ENCODE data around the gene ADARB2. TPM values are rescaled to one million over a fixed set of nuclear protein-coding genes. Genes with fewer than 3 reads are reported as not detected.

ADARB2 gene
- total RNA-seq, 2 donors from 2014 or later, result 1.1 to 1.8 TPM

- Mint-ChIP-seq H3K36me3 (ENCODE audit: low read depth) (no peaks in the 10 kb centered on the region), H3K27ac (no peak overlapping the region), H3K4me1 (peaks cover 22% of the 10 kb centered on the region), H3K9me3 (no peaks in the 10 kb centered on the region), H3K27me3 (ENCODE audit: insufficient read depth) (no peaks in the 10 kb centered on the region), H3K4me3 (no peak overlapping the region)
- WGBS, 2 experiments (ENCODE audit: insufficient coverage in 1 of 2, insufficient read length in 1 of 2), result 94 to 96% methylated on average over 8 to 12 of the region's 12 CpGs
- H3K27ac ChIP-seq (ENCODE audit: low read depth, low read length), result no peak overlapping the region
- H3K4me1 ChIP-seq (ENCODE audit: control insufficient read depth, insufficient read depth, low read length), result no peaks in the 10 kb centered on the region
- H3K9me3 ChIP-seq (ENCODE audit: control insufficient read depth, low read length), result no peaks in the 10 kb centered on the region
- H3K4me3 ChIP-seq (ENCODE audit: low read length), result no peak overlapping the region
- TF ChIP-seq, protein P1, sequence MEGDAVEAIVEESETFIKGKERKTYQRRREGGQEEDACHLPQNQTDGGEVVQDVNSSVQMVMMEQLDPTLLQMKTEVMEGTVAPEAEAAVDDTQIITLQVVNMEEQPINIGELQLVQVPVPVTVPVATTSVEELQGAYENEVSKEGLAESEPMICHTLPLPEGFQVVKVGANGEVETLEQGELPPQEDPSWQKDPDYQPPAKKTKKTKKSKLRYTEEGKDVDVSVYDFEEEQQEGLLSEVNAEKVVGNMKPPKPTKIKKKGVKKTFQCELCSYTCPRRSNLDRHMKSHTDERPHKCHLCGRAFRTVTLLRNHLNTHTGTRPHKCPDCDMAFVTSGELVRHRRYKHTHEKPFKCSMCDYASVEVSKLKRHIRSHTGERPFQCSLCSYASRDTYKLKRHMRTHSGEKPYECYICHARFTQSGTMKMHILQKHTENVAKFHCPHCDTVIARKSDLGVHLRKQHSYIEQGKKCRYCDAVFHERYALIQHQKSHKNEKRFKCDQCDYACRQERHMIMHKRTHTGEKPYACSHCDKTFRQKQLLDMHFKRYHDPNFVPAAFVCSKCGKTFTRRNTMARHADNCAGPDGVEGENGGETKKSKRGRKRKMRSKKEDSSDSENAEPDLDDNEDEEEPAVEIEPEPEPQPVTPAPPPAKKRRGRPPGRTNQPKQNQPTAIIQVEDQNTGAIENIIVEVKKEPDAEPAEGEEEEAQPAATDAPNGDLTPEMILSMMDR (conservative IDR thresholded peaks at IDR 0.05), result no peak
- no peak overlapping the region for H3K9ac ChIP-seq (ENCODE audit: extremely low read depth, low read length, poor library complexity, severe bottlenecking)
- DNase-seq, result peak; percentile 75
- no peaks in the 10 kb centered on the region for H3K36me3 ChIP-seq (ENCODE audit: control insufficient read depth, insufficient read depth, low read length)
- H3K27me3 ChIP-seq (ENCODE audit: control insufficient read depth, insufficient read depth, low read length, poor library complexity, severe bottlenecking), result no peaks in the 10 kb centered on the region
Measured at GRCh38 chr10:1359626-1359955, 377.7 kb downstream of the ADARB2 start.

- no peak overlapping the region for H3K27ac Mint-ChIP-seq
Measured at GRCh38 chr10:1358860-1359625, 378.3 kb downstream of the ADARB2 start.

GRCh38 chr10:1358147-1358546 is 379.2 kb downstream of the ADARB2 start:
- Histone ChIP-seq H3K27me3 (ENCODE audit: control insufficient read depth, insufficient read depth, low read length, poor library complexity, severe bottlenecking) (no peaks in the 10 kb centered on the region), H3K9me3 (ENCODE audit: control insufficient read depth, low read length) (no peaks in the 10 kb centered on the region), H3K27ac (ENCODE audit: low read depth, low read length) (no peak overlapping the region), H3K4me1 (ENCODE audit: control insufficient read depth, insufficient read depth, low read length) (no peaks in the 10 kb centered on the region), H3K9ac (ENCODE audit: extremely low read depth, low read length, poor library complexity, severe bottlenecking) (no peak overlapping the region), H3K4me3 (ENCODE audit: low read length) (no peak overlapping the region), H3K36me3 (ENCODE audit: control insufficient read depth, insufficient read depth, low read length) (no peaks in the 10 kb centered on the region)
- H3K27me3 Mint-ChIP-seq (ENCODE audit: insufficient read depth), result no peaks in the 10 kb centered on the region
- TF ChIP-seq, protein P1 (conservative IDR thresholded peaks at IDR 0.05), result no peak
- H3K36me3 Mint-ChIP-seq (ENCODE audit: low read depth), result no peaks in the 10 kb centered on the region
- H3K4me3 Mint-ChIP-seq, result no peak overlapping the region
- 75 to 91% methylated on average over 4 to 5 of the region's 5 CpGs for WGBS, 2 experiments (ENCODE audit: insufficient coverage in 1 of 2, insufficient read length in 1 of 2)
- DNase-seq, result peak; percentile 60
- no peak overlapping the region for H3K27ac Mint-ChIP-seq
- no peaks in the 10 kb centered on the region for H3K9me3 Mint-ChIP-seq
- H3K4me1 Mint-ChIP-seq, result peaks cover 22% of the 10 kb centered on the region

More at GRCh38 chr10:1358860-1359625, 378.3 kb downstream of the ADARB2 start:
- Histone ChIP-seq H3K9me3 (ENCODE audit: control insufficient read depth, low read length) (no peaks in the 10 kb centered on the region), H3K36me3 (ENCODE audit: control insufficient read depth, insufficient read depth, low read length) (no peaks in the 10 kb centered on the region), H3K4me3 (ENCODE audit: low read length) (no peak overlapping the region), H3K27me3 (ENCODE audit: control insufficient read depth, insufficient read depth, low read length, poor library complexity, severe bottlenecking) (no peaks in the 10 kb centered on the region), H3K27ac (ENCODE audit: low read depth, low read length) (no peak overlapping the region), H3K9ac (ENCODE audit: extremely low read depth, low read length, poor library complexity, severe bottlenecking) (no peak overlapping the region), H3K4me1 (ENCODE audit: control insufficient read depth, insufficient read depth, low read length) (no peaks in the 10 kb centered on the region)
- peaks cover 22% of the 10 kb centered on the region for H3K4me1 Mint-ChIP-seq
- H3K9me3 Mint-ChIP-seq, result no peaks in the 10 kb centered on the region
- no peaks in the 10 kb centered on the region for H3K36me3 Mint-ChIP-seq (ENCODE audit: low read depth)
- peak; percentile 51 for DNase-seq
- no peak overlapping the region for H3K4me3 Mint-ChIP-seq
- no peaks in the 10 kb centered on the region for H3K27me3 Mint-ChIP-seq (ENCODE audit: insufficient read depth)
- 92% methylated on average over 8 to 9 of the region's 9 CpGs for WGBS, 2 experiments (ENCODE audit: insufficient coverage in 1 of 2, insufficient read length in 1 of 2)
- TF ChIP-seq, protein P1 (conservative IDR thresholded peaks at IDR 0.05), result no peak
